HTR-8/SVneo (cell line): Measurements from ENCODE around the gene CST9L.
A peak's percentile ranks its signal among the peaks of the same experiment; 100 is the strongest.

ENCODE experiments used
- DNase-seq: peaks from one replicate; pipeline ENCODE4 v3.0.0; 2011; ENCODE audit warnings: low spot score, mixed read lengths; ENCODE audit not compliant: insufficient read length
- FAIRE-seq: peaks from 2 replicates; lab custom pipeline; 2011; peaks lifted over from hg19 to GRCh38; lab: Jason Lieb, UNC

The CST9L gene

GRCh38 chr20:23568320-23568970, at the start of gene CST9L:
CST9L (minus strand) TSS chr20:23568484; CDS start chr20:23568450, 34 bp downstream.
- DNase-seq (no peak), FAIRE-seq (no peak)

DNA sequence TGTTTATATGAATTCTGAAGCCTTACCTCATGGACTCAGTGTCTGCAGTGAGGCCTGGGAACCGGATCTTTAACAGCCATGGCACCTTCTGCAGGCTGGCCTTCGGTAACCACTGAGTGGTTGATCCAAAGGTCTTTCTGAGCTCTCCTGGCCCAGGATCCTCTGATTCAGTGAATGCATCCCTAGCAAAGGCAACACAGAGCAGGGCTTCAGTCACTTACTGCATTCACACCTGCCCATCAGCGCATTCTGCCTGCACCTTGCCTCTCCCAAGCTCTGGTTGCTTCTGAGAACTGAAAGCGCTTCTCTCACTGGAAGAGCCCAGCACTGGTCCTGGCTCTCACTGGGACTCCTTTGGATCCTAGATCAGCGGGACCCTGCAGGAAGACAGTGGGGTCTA, 45.9 kb upstream of the CST9L start:
- no peak for FAIRE-seq
- no peak for DNase-seq

- DNase-seq (no peak), FAIRE-seq (no peak)
Observed at GRCh38 chr20:23613676-23614075, 45.4 kb upstream of the CST9L start.

GRCh38 chr20:23612396-23612795, 44.1 kb upstream of the CST9L start:
- DNase-seq: no peak
- FAIRE-seq: no peak

DNA sequence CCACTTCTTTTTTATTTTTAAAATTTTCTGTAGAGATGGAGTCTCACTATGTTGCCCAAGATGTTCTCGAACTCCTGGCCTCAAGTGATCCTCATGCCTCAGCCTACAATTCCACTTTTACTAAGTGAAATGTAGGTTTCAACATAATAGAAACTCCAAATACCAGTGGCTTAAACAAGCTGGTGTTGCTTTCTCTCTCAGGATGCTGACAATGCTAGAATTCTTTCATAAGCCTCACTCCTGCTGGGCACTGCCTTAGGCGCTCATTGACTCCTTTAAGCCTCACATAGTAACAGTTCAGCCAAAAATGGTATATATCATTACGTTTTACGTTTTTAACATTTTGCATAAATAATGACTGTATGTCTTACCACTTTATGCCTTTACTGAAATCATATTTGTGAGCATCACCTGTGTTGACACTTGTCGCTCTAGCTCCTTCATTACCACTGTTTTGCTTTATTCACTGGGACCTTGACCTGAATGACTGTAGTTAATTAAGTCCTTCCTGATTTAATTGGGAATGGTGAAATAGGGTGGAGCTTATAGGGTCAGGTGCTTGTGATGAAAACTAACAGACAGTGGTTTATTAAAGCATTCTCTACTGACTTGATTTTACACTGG, 41.3 kb upstream of the CST9L start:
- no peak for FAIRE-seq
- no peak for DNase-seq

DNA sequence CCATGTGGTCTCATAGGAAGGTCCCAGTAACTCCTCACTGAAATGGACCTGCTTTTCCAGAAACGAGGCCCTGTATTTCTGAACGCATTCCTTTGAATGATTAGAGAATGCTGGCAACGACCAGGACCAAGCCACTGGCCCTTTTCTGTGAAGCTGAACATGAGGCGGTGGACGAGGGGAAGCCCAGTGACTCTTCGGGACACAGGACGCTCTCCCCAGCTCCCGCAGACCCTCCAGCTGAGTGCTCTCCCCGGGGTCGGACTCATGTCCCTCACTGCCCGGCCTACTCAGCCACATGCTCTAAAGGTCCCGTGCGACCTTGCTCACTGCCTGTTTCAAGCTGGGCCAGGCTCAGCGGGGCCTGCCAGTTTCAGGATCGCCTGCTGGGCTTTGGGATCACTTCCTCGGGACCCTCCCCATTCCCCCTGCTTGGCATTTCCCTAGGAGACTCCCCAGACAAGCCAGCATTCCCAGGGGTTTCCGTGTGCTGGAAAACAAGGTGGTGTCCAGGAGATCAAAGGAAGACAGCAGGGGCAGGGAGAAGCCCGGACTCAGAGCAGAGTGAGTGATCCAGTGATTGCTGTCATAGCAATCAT, 40.1 kb upstream of the CST9L start:
- no peak for FAIRE-seq
- no peak for DNase-seq

DNA sequence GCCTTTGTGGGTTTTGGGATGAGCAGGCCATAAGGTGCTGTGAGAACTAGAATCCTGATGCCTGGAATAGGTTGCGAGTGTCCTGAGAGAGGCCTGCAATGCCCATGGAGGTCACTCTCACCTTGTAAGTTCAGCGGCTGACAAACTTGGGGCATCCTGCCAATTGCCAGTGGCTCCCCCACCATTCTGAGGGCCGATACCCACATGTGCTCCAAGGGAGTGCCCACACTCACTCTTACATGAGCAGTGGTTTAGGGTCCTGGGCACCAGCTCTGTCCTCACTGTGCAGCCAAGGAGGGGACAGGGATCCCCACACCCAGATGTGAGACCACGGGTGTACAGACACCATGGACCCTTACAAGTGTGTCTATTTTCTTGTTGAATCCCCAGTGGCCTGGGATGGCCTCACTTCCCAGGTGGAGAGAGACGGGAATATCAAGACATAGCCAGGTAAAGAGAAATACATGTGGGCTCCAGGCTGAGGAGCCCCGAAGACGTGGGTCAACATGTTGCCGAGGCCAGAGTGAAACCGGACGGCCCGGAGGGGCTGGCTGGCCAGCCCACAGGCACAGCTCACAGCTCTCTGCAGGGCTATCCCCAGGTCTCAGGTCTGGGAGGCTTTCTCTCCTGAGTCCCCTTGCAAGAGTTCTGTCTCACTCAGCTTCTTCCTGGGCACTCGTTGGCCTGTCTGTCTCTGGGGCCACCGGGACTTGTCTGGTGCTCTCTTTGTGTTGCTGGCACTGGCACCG, 39.4 kb upstream of the CST9L start:
- FAIRE-seq (no peak), DNase-seq (no peak)

DNA sequence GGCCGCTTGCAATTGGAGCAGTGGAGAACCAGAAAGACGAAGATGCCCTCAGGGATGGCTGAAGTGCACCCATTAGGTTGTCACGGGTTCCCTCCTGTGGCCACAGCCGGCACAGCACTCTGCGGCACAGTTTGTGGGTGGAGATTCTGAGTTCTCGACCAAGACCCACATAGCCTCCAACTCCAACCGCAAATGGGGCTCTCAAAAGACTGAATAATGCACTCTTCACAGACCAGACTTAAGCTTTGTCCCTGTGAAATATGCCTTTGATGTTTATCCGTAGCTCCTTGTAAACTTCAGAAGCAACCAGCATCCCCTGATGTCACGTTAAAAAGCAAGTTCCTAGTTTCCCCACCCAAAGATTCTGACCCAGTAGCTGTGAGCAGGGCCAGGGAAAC, 38.4 kb upstream of the CST9L start:
- FAIRE-seq (peak; percentile 88), DNase-seq (peak; percentile 84)

DNA sequence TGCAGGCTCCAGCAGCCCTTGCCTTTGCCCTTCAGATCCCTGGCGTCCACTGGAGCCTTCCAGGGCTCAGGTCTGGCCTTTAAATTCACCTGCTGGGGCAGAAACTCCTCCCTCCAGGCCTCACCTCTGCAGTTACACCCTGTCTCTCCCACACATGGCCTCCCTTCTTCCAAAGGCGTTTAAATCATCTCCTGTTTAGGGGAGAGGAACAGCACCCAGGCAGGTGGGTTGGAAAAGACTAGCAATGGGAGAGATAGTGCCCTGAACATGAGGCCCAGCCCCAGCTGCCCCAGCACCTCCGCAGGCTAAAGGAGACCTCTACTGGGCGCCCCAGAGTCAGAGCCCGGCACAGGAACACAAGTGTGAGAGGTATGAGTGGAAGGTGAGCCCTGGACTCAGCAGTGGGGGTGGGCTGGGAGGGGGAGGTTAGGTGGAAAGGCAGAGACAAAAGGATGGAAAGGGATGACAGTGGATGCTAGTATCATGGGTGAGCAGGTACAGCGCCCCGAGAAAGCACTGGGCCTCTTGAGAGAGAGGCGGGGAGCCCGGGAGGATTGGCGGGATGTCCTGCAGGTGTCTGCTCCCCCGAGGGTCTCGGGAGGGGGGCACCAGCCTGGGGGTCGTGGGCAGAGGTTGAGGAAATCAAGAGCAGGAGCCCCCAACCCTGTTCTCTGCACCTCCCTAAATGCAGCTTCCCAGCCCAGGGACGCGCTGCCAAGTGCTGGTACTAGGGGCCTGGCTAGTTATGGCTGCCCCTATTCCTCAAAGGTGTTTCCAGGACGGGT, 37.8 kb upstream of the CST9L start, which contains the start of gene CST9:
Gene CST9, minus strand, starts transcription at position 51 of the 785 bp plus-strand sequence. CDS start 53 bp downstream, outside the sequence.
- DNase-seq: no peak
- no peak for FAIRE-seq

- no peak for FAIRE-seq
- no peak for DNase-seq
Observed at GRCh38 chr20:23604306-23604705, 36.0 kb upstream of the CST9L start.

DNA sequence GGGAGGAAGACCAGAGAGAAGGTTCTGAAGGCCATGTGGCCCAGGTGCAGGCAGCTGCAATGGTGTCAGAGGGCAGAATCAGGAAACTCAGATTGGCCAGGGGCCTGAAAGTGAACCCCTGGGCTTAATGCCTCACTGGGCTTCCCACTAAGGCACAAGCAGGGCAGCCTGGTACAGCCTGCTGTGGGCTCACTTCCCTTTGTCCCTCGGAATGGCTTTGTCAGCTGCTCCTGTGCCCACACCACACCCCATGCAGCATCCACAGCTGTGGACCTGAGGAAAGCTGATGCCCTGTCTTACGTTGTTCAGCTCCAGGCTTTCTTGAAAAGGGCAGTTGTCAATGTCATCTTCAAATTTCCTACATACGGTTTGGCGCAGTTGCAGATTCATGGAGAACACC, 35.0 kb upstream of the CST9L start:
- no peak for DNase-seq
- no peak for FAIRE-seq

- DNase-seq: no peak
- no peak for FAIRE-seq
Observed at GRCh38 chr20:23602699-23603098, 34.4 kb upstream of the CST9L start.

DNA sequence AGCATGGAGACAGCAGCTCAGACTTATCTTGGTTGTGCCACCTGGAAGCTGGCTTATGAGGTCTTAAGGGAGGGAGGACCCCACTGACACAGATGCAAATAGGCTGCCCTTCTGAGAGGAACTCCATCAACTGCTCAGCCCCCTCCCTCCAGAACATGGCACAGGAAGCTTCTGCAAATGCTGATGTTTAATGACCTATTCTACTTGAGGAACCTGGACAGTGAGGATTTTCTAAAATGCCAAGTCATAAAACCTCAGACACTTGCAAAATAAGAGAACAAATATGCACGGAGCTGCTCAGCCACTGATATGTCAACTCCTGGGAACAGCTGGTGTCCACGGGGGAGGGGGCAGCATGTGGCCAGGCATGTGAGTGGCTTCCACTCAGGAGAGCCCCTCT, 34.0 kb upstream of the CST9L start:
- DNase-seq: no peak
- FAIRE-seq: no peak

- FAIRE-seq (no peak), DNase-seq (no peak)
Observed at GRCh38 chr20:23601715-23602114, 33.4 kb upstream of the CST9L start.

GRCh38 chr20:23598481-23598880, 30.2 kb upstream of the CST9L start:
- FAIRE-seq: no peak
- DNase-seq: no peak

- DNase-seq: no peak
- no peak for FAIRE-seq
Observed at GRCh38 chr20:23596579-23597250, 28.4 kb upstream of the CST9L start.

GRCh38 chr20:23595941-23596340, 27.7 kb upstream of the CST9L start:
- no peak for FAIRE-seq

GRCh38 chr20:23588434-23589403, 20.4 kb upstream of the CST9L start:
- no peak for FAIRE-seq
- no peak for DNase-seq

More at GRCh38 chr20:23595941-23596340, 27.7 kb upstream of the CST9L start:
- no peak for DNase-seq
